Measurements from ENCODE around the gene TMEM236.

- TF ChIP-seq CTCF (optimal IDR thresholded peaks at IDR 0.05 in 1 of 3, IDR thresholded peaks at IDR 0.05 in 1 of 3, conservative IDR thresholded peaks at IDR 0.05 in 1 of 3; ENCODE audit: extremely low read depth in 1 of 3, insufficient read depth in 2 of 3, low read length in 3 of 3) = no peak
- no peak for TF ChIP-seq EZH2 (IDR thresholded peaks at IDR 0.05; ENCODE audit: low read length)
Observed at GRCh38 chr10:17780727-17781126, 28.7 kb downstream of the TMEM236 start.
